Liver (tissue), 9 donors: ENCODE data around the gene ERBB2. TPM values are rescaled to one million over a fixed set of nuclear protein-coding genes. Genes with fewer than 3 reads are reported as not detected.

Source experiments
- DNase-seq: peaks from one replicate; pipeline ENCODE4 v3.0.0-alpha.2; 2017; ENCODE audit warnings: low spot score
- H3K27ac ChIP-seq, 2 donors: one replicate each; pipeline ENCODE4 v1.7.0; 2013; ENCODE audit warnings: inconsistent platforms in 2 of 2, low read length in 2 of 2, control low read depth in 1 of 2, low read depth in 1 of 2, mild to moderate bottlenecking in 1 of 2
- H3K27me3 ChIP-seq, 4 donors: one replicate each; pipeline versions ENCODE4 v1.6.1 to v1.7.0; 2013; ENCODE audit warnings: low read length in 3 of 4, inconsistent platforms in 1 of 4, mild to moderate bottlenecking in 1 of 4, moderate library complexity in 1 of 4; ENCODE audit not compliant: control insufficient read depth in 4 of 4, insufficient read depth in 4 of 4
- H3K36me3 ChIP-seq, 4 donors: one replicate each; pipeline versions ENCODE4 v1.6.1 to v1.7.0; 2013; ENCODE audit warnings: low read length in 3 of 4, mild to moderate bottlenecking in 3 of 4, low read depth in 1 of 4, moderate library complexity in 1 of 4; ENCODE audit not compliant: control insufficient read depth in 4 of 4, insufficient read depth in 3 of 4
- H3K4me1 ChIP-seq, 4 donors: one replicate each; pipeline versions ENCODE4 v1.6.1 to v1.7.0; 2013; ENCODE audit warnings: low read length in 3 of 4, mild to moderate bottlenecking in 3 of 4, moderate library complexity in 1 of 4; ENCODE audit not compliant: control insufficient read depth in 4 of 4, insufficient read depth in 4 of 4
- H3K4me3 ChIP-seq, 3 donors: one replicate each; pipeline versions ENCODE4 v1.6.1 to v1.7.0; 2013; ENCODE audit warnings: low read length in 3 of 3, control low read depth in 1 of 3, low read depth in 1 of 3, mild to moderate bottlenecking in 1 of 3
- H3K9ac ChIP-seq, 2 donors: one replicate each; pipeline ENCODE4 v1.7.0; 2013; ENCODE audit warnings: low read length in 2 of 2, mild to moderate bottlenecking in 2 of 2, moderate library complexity in 2 of 2, control low read depth in 1 of 2, low read depth in 1 of 2
- H3K9me3 ChIP-seq, 4 donors: one replicate each; pipeline versions ENCODE4 v1.6.1 to v1.7.0; 2013; ENCODE audit warnings: low read length in 3 of 4; ENCODE audit not compliant: control insufficient read depth in 4 of 4
- ATF3 ChIP-seq: IDR thresholded peaks from 2 replicates; pipeline ENCODE4 v1.6.1; 2016; ENCODE audit warnings: antibody characterized with exemption
- EGR1 ChIP-seq, 2 donors: IDR thresholded peaks; 2 replicates each; pipeline ENCODE4 v1.6.1; 2016 to 2018; ENCODE audit warnings: antibody characterized with exemption in 2 of 2, low read depth in 2 of 2
- FOXA1 ChIP-seq: IDR thresholded peaks from 2 replicates; pipeline ENCODE4 v1.6.1; 2016; ENCODE audit warnings: antibody characterized with exemption
- FOXA2 ChIP-seq: IDR thresholded peaks from 2 replicates; pipeline ENCODE4 v1.6.1; 2016; ENCODE audit warnings: antibody characterized with exemption
- GABPA ChIP-seq, 2 donors: IDR thresholded peaks in 1 of 2; conservative IDR thresholded peaks in 1 of 2; 2 replicates each; pipeline ENCODE4 v1.6.1; 2016; ENCODE audit warnings: antibody characterized with exemption in 2 of 2, mild to moderate bottlenecking in 1 of 2, moderate library complexity in 1 of 2
- HNF4A ChIP-seq, 2 donors: conservative IDR thresholded peaks; 2 replicates each; pipeline ENCODE4 v1.6.1; 2016; ENCODE audit warnings: antibody characterized with exemption in 2 of 2, mild to moderate bottlenecking in 2 of 2
- HNF4G ChIP-seq: IDR thresholded peaks from 2 replicates; pipeline ENCODE4 v1.6.1; 2016; ENCODE audit warnings: antibody characterized with exemption
- JUND ChIP-seq, 2 donors: IDR thresholded peaks; 2 replicates each; pipeline ENCODE4 v1.6.1; 2016; ENCODE audit warnings: antibody characterized with exemption in 2 of 2
- NR2F2 ChIP-seq: IDR thresholded peaks from 2 replicates; pipeline ENCODE4 v1.6.1; 2016; ENCODE audit warnings: antibody characterized with exemption
- RAD21 ChIP-seq, 2 donors: IDR thresholded peaks; 2 replicates each; pipeline ENCODE4 v1.6.1; 2016; ENCODE audit warnings: antibody characterized with exemption in 2 of 2, mild to moderate bottlenecking in 2 of 2
- REST ChIP-seq: IDR thresholded peaks from 2 replicates; pipeline ENCODE4 v1.6.1; 2016; ENCODE audit warnings: antibody characterized with exemption, mild to moderate bottlenecking
- RXRA ChIP-seq, 2 donors: IDR thresholded peaks; 2 replicates each; pipeline ENCODE4 v1.6.1; 2017 to 2018; ENCODE audit warnings: antibody characterized with exemption in 2 of 2, mild to moderate bottlenecking in 1 of 2
- SP1 ChIP-seq: IDR thresholded peaks from 2 replicates; pipeline ENCODE4 v1.6.1; 2018; ENCODE audit warnings: antibody characterized with exemption, mild to moderate bottlenecking
- TAF1 ChIP-seq: conservative IDR thresholded peaks from 2 replicates; pipeline ENCODE4 v1.6.1; 2016; ENCODE audit warnings: antibody characterized with exemption, mild to moderate bottlenecking
- YY1 ChIP-seq: IDR thresholded peaks from 2 replicates; pipeline ENCODE4 v1.6.1; 2016; ENCODE audit warnings: antibody characterized with exemption, mild to moderate bottlenecking
- WGBS: extraction: QIAGEN DNeasy Blood & Tissue Kit; methylation state at CpG from one replicate; pipeline ENCODE4 v1.1.7; 2013; 5-methylcytosine and 5-hydroxymethylcytosine counted together
- polyA plus RNA-seq, 2 donors: library from polyadenylated mRNA; stranded (reverse) in 1 of 2; unstranded in 1 of 2; fragments of 200-250 nt in 1 of 2; fragments of >200 nt in 1 of 2; fragmentation: Nextera tagmentation in 1 of 2; extraction: Ambion mirVana in 1 of 2; gene quantifications; one replicate each; pipeline versions ENCODE4 v1.2.1 to v1.2.3, GENCODE V29; 2013 to 2015
- total RNA-seq, 2 donors: library from RNA; depleted of rRNA; stranded (reverse); fragments of >200 nt; gene quantifications; one replicate each; pipeline ENCODE4 v1.2.3, GENCODE V29; 2014
- TF ChIP-seq, protein P1 (sequence below): IDR thresholded peaks from 2 replicates; pipeline ENCODE4 v1.6.1; 2016; ENCODE audit warnings: antibody characterized with exemption
- TF ChIP-seq, protein P2 (sequence below): IDR thresholded peaks from 2 replicates; pipeline ENCODE4 v1.6.1; 2016; ENCODE audit warnings: antibody characterized with exemption
- TF ChIP-seq, protein P3 (sequence below): fragments of 150-350 bp; IDR thresholded peaks from 2 replicates; pipeline ENCODE4 v1.5.1; 2017; ENCODE audit warnings: improper control_type of control experiment, low read depth, low read length; ENCODE audit not compliant: missing input control
- donor health status: healthy.
- donor health status: healthy.
- donor health status: healthy.
- donor health status: healthy.
- donor health status: healthy.

The ERBB2 gene
- total and polyA plus RNA-seq, 4 donors, result 4.7 to 28.8 (median 15.7) TPM

DNA sequence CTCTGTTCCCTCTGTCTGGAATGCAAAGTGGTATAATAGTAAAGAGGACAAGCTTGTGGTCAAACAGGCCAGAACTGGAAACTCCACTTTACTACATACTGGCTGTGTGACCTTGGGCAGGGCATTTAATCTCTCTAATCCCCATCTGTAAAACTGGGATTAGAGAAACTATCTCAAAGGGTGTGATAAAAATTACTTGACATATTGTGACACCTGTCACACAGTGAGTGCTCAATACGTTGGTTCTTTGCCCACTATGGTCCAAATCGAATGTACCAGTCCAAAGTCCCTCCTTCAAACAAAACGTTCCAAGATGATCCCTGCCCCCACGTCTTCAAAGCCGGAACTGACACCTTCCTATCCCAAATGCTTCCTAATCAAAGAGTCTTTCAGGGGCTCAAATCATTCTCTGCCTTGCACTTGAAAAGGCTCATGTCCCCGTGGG lies 12.7 kb upstream of the ERBB2 start:
- Histone ChIP-seq H3K4me3 (peak overlapping the region; percentile 77 to 99 (median 81)), H3K9ac (peak overlapping the region in 1 of 2 donors; percentile 93), H3K4me1 (peaks cover 3 to 25% (median 19%) of the 10 kb centered on the region in 4 donors), H3K27ac (peak overlapping the region; percentile 98), H3K9me3 (no peaks in the 10 kb centered on the region), H3K36me3 (peaks cover 0 to 14% (median 5%) of the 10 kb centered on the region in 4 donors), H3K27me3 (no peaks in the 10 kb centered on the region)
- WGBS, result 22% methylated on average over 6 of the region's 6 CpGs
- no peak for TF ChIP-seq EGR1 (IDR thresholded peaks at IDR 0.05; ENCODE audit: low read depth in 2 of 2)
- peak; percentile 91 to 93 for TF ChIP-seq HNF4A (conservative IDR thresholded peaks at IDR 0.05)
- TF ChIP-seq JUND (IDR thresholded peaks at IDR 0.05), result peak; percentile 23 to 68
- TF ChIP-seq, protein P1, sequence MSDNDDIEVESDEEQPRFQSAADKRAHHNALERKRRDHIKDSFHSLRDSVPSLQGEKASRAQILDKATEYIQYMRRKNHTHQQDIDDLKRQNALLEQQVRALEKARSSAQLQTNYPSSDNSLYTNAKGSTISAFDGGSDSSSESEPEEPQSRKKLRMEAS, result peak; percentile 46
- peak; percentile 63 for TF ChIP-seq HNF4G
- TF ChIP-seq RXRA (IDR thresholded peaks at IDR 0.05), result peak; percentile 57 to 66
- TF ChIP-seq SP1, result peak; percentile 33
- TF ChIP-seq GABPA (IDR thresholded peaks at IDR 0.05 in 1 of 2, conservative IDR thresholded peaks at IDR 0.05 in 1 of 2), result no peak
- no peak for DNase-seq

DNA sequence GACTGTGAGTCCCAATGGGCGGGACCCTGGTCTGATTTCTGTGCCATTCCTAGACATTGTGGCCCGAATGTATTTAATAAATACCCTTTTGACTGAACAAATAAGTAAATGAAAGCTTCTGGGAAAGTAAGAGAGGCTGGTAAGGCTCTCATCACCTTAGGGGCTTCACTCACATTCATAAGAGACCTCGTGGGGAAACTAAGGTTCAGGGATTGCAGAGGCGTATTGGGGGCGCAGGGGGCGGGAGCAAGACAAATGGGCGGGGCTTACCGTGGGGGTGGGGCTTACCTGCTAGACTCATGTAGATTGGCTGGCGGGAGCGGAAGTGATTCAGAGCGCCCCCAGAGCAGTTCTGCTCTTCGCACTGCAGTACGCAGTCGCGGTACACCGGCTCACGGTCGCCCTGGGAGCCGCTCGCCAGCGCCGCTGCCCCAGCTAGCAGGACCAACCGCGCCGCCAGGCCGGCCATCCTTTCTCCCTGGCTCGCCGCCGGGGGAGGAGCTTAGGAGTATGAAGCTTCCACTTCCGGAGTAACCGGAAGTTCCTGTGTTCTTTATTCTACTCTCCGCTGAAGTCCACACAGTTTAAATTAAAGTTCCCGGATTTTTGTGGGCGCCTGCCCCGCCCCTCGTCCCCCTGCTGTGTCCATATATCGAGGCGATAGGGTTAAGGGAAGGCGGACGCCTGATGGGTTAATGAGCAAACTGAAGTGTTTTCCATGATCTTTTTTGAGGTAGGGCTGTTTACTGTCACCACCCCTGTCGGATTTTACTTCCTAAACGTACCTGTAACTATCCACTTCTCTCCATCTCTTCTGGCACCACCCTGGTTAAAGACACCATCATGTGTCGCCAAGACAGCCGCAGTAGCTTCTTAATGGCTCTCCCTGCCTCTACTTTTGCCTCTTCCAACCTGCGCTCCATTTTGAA lies 12.1 kb upstream of the ERBB2 start, which contains the start of gene PGAP3:
Gene PGAP3 (minus strand): TSS at position 512 of the 929 bp plus-strand sequence. CDS start 43 bp downstream, at position 469.
- WGBS, result 2% methylated on average over 45 of the region's 45 CpGs
- H3K27me3 ChIP-seq, result no peaks in the 10 kb centered on the region
- H3K4me3 ChIP-seq, result peak within 1 kb of the TSS; percentile 77 to 99 (median 81)
- TF ChIP-seq TAF1 (peak; percentile 54), YY1 (peak; percentile 66), NR2F2 (no peak), GABPA (IDR thresholded peaks at IDR 0.05 in 1 of 2, conservative IDR thresholded peaks at IDR 0.05 in 1 of 2) (peak; percentile 92 to 95), ATF3 (no peak), HNF4G (no peak), FOXA2 (no peak), REST (peak; percentile 33), RXRA (IDR thresholded peaks at IDR 0.05) (no peak), EGR1 (IDR thresholded peaks at IDR 0.05; ENCODE audit: low read depth in 2 of 2) (no peak), JUND (IDR thresholded peaks at IDR 0.05) (no peak), FOXA1 (no peak), HNF4A (conservative IDR thresholded peaks at IDR 0.05) (peak; percentile 3 to 7), SP1 (peak; percentile 31), RAD21 (IDR thresholded peaks at IDR 0.05) (peak; percentile 17 to 35)
- TF ChIP-seq, protein P2, sequence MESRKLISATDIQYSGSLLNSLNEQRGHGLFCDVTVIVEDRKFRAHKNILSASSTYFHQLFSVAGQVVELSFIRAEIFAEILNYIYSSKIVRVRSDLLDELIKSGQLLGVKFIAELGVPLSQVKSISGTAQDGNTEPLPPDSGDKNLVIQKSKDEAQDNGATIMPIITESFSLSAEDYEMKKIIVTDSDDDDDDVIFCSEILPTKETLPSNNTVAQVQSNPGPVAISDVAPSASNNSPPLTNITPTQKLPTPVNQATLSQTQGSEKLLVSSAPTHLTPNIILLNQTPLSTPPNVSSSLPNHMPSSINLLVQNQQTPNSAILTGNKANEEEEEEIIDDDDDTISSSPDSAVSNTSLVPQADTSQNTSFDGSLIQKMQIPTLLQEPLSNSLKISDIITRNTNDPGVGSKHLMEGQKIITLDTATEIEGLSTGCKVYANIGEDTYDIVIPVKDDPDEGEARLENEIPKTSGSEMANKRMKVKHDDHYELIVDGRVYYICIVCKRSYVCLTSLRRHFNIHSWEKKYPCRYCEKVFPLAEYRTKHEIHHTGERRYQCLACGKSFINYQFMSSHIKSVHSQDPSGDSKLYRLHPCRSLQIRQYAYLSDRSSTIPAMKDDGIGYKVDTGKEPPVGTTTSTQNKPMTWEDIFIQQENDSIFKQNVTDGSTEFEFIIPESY, result no peak
- TF ChIP-seq, protein P3, sequence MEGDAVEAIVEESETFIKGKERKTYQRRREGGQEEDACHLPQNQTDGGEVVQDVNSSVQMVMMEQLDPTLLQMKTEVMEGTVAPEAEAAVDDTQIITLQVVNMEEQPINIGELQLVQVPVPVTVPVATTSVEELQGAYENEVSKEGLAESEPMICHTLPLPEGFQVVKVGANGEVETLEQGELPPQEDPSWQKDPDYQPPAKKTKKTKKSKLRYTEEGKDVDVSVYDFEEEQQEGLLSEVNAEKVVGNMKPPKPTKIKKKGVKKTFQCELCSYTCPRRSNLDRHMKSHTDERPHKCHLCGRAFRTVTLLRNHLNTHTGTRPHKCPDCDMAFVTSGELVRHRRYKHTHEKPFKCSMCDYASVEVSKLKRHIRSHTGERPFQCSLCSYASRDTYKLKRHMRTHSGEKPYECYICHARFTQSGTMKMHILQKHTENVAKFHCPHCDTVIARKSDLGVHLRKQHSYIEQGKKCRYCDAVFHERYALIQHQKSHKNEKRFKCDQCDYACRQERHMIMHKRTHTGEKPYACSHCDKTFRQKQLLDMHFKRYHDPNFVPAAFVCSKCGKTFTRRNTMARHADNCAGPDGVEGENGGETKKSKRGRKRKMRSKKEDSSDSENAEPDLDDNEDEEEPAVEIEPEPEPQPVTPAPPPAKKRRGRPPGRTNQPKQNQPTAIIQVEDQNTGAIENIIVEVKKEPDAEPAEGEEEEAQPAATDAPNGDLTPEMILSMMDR, result no peak
- TF ChIP-seq, protein P1, result no peak
- peaks cover 0 to 14% (median 5%) of the 10 kb centered on the region in 4 donors for H3K36me3 ChIP-seq
- H3K9ac ChIP-seq, result peak within 1 kb of the TSS; percentile 64 to 93
- peaks cover 3 to 25% (median 19%) of the 10 kb centered on the region in 4 donors for H3K4me1 ChIP-seq
- H3K27ac ChIP-seq, result peak within 1 kb of the TSS; percentile 98
- peak; percentile 91 for DNase-seq
- no peaks in the 10 kb centered on the region for H3K9me3 ChIP-seq
